Tibial artery (tissue), 4 donors: ENCODE results near the gene P3H2.

Source experiments
- DNase-seq, 2 donors: peaks; one replicate each; pipeline ENCODE4 v3.0.0-alpha.2; 2019
- H3K27ac ChIP-seq, 2 donors: fragments of 200-600 bp; sonication (generic) in 1 of 2; 1 replicate in 1 of 2; 2 replicates in 1 of 2; pipeline ENCODE4 v1.5.1; 2018 to 2019; ENCODE audit warnings: mild to moderate bottlenecking in 1 of 2
- H3K27me3 ChIP-seq, 2 donors: fragments of 200-600 bp; sonication (generic) in 1 of 2; one replicate each; pipeline versions ENCODE4 v1.5.1 to v1.6.0; 2016 to 2019
- H3K36me3 ChIP-seq, 3 donors: fragments of 200-600 bp; sonication (generic) in 2 of 3; one replicate each; pipeline ENCODE4 v1.5.1; 2016 to 2019; ENCODE audit warnings: mild to moderate bottlenecking in 2 of 3
- H3K4me1 ChIP-seq, 4 donors: fragments of 200-600 bp; sonication (generic) in 2 of 4; 1 replicate in 3 of 4; 2 replicates in 1 of 4; pipeline ENCODE4 v1.5.1; 2016 to 2019
- H3K4me3 ChIP-seq, 2 donors: fragments of 200-600 bp; sonication (generic) in 1 of 2; 1 replicate in 1 of 2; 2 replicates in 1 of 2; pipeline ENCODE4 v1.5.1; 2018 to 2019; ENCODE audit warnings: mild to moderate bottlenecking in 2 of 2
- H3K9me3 ChIP-seq, 3 donors: fragments of 200-600 bp; sonication (generic) in 1 of 3; one replicate each; pipeline ENCODE4 v1.5.1; 2016 to 2019
- intact Hi-C: fragments of 100-400 bp; cut with DNase I; formaldehyde crosslinking; loops from one replicate; pipeline ENCODE4 v1.15.0; 2023; ENCODE audit warnings: low total_unique reads
- TF ChIP-seq, protein P1 (sequence below), 2 experiments: fragments of 200-600 bp in 1 of 2; fragments of 450-650 bp in 1 of 2; IDR thresholded peaks; one replicate each; pipeline ENCODE4 v1.5.1; 2017 to 2019; ENCODE audit warnings: antibody characterized with exemption in 2 of 2, mild to moderate bottlenecking in 1 of 2, moderate library complexity in 1 of 2

Gene P3H2

DNA sequence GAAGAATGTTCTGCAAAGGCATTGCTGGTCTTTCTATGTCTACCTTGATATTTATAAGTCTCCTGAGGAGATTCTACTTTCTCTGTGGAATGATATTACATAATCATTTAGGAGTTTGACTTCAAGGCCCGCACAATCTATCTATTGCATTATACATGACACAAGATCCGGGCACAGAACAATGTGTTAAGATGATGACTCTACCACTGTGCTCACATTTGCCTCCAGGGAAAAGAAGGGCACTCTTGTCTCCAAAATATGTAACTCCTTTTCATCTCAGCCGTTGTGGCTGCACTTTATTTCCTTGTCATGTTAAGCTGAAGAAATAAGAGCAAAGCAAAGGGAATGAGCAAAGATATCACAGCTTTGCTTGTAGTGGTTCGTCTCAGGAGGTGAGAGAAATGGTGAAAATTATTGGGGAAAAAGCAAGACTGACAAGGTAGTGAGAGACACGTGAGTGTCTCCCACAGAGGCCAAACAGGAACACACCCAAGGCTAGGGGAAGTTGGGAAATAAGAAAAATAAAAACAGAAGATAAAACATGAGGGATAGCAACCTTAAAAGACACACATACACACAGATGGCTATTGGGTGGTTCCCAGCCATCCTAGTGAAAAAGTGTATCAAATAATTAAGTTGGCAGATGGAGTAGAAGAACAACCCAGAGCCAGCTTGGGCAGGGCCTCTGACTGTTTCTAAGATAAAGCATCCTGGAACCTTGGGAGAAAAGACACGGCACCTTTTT is 184.3 kb downstream of the P3H2 start:
- no peaks in the 10 kb centered on the region for H3K27me3 ChIP-seq
- H3K4me1 ChIP-seq = peaks cover 0 to 11% (median 0%) of the 10 kb centered on the region in 4 donors
- DNase-seq = no peak
- TF ChIP-seq, protein P1, sequence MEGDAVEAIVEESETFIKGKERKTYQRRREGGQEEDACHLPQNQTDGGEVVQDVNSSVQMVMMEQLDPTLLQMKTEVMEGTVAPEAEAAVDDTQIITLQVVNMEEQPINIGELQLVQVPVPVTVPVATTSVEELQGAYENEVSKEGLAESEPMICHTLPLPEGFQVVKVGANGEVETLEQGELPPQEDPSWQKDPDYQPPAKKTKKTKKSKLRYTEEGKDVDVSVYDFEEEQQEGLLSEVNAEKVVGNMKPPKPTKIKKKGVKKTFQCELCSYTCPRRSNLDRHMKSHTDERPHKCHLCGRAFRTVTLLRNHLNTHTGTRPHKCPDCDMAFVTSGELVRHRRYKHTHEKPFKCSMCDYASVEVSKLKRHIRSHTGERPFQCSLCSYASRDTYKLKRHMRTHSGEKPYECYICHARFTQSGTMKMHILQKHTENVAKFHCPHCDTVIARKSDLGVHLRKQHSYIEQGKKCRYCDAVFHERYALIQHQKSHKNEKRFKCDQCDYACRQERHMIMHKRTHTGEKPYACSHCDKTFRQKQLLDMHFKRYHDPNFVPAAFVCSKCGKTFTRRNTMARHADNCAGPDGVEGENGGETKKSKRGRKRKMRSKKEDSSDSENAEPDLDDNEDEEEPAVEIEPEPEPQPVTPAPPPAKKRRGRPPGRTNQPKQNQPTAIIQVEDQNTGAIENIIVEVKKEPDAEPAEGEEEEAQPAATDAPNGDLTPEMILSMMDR (IDR thresholded peaks at IDR 0.05) = no peak
- H3K9me3 ChIP-seq = no peaks in the 10 kb centered on the region
- H3K36me3 ChIP-seq = no peaks in the 10 kb centered on the region
- intact Hi-C loops = no loop called here
- H3K27ac ChIP-seq = no peak overlapping the region
- H3K4me3 ChIP-seq = no peak overlapping the region

GRCh38 chr3:189927975-189928895 is 192.5 kb downstream of the P3H2 start:
- H3K9me3 ChIP-seq = no peaks in the 10 kb centered on the region
- H3K36me3 ChIP-seq = no peaks in the 10 kb centered on the region
- no peaks in the 10 kb centered on the region for H3K4me1 ChIP-seq
- H3K27me3 ChIP-seq = no peaks in the 10 kb centered on the region
- TF ChIP-seq, protein P1 (IDR thresholded peaks at IDR 0.05) = no peak
- H3K4me3 ChIP-seq = no peak overlapping the region
- intact Hi-C loops = no loop called here
- H3K27ac ChIP-seq = no peak overlapping the region
- no peak for DNase-seq

DNA sequence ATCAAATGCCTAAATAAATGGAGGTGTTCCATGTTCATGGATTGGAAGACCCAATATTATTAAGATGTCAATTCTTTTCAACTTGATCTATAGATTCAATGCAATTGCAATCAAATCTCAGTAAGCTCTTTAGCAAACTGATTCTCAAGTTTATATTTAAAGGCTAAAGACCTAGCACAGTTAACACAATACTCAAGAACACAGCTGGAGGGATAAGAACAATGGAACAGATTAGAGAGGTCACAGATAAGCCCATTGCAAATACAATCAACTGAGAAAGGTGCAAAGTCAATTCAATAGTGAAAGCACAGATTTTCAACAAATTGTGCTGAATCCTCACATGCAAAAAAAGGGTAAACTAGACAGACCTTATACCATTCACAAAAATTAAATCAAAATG is 198.9 kb downstream of the P3H2 start:
- no peak for DNase-seq
- no peak overlapping the region for H3K4me3 ChIP-seq
- H3K4me1 ChIP-seq = no peaks in the 10 kb centered on the region
- TF ChIP-seq, protein P1 (IDR thresholded peaks at IDR 0.05) = no peak
- no peaks in the 10 kb centered on the region for H3K27me3 ChIP-seq
- H3K9me3 ChIP-seq = peaks cover 0 to 5% (median 4%) of the 10 kb centered on the region in 3 donors
- H3K27ac ChIP-seq = no peak overlapping the region
- no peaks in the 10 kb centered on the region for H3K36me3 ChIP-seq
- intact Hi-C loops = no loop called here

- Histone ChIP-seq H3K4me1 (no peaks in the 10 kb centered on the region), H3K9me3 (no peaks in the 10 kb centered on the region), H3K36me3 (no peaks in the 10 kb centered on the region), H3K27ac (no peak overlapping the region), H3K4me3 (no peak overlapping the region), H3K27me3 (no peaks in the 10 kb centered on the region)
- TF ChIP-seq, protein P1 (IDR thresholded peaks at IDR 0.05) = no peak
- peak in 1 of 2 donors; percentile 28 for DNase-seq
- intact Hi-C loops = no loop called here
Observed at GRCh38 chr3:189914799-189915198, 205.9 kb downstream of the P3H2 start.

GRCh38 chr3:189911001-189911400 is 209.7 kb downstream of the P3H2 start:
- no peak for DNase-seq
- intact Hi-C loops = no loop called here
- H3K4me1 ChIP-seq = no peaks in the 10 kb centered on the region
- no peaks in the 10 kb centered on the region for H3K27me3 ChIP-seq
- H3K9me3 ChIP-seq = no peaks in the 10 kb centered on the region
- H3K4me3 ChIP-seq = no peak overlapping the region
- no peaks in the 10 kb centered on the region for H3K36me3 ChIP-seq
- TF ChIP-seq, protein P1 (IDR thresholded peaks at IDR 0.05) = no peak
- no peak overlapping the region for H3K27ac ChIP-seq
